ENCODE data around the gene CYP2A6.
"Not testable (repeated sequence)": the region's sequence is repeated elsewhere in the genome, so short reads cannot be mapped to it uniquely, and the experiment has no call there.

GRCh38 chr19:40873873-40874272 lies 23.6 kb upstream of the CYP2A6 start:
- TF ChIP-seq CTCF, EP300 (IDR thresholded peaks at IDR 0.05): not testable (repeated sequence)
